ENCODE results near the gene ASB4.

Gene ASB4

GRCh38 chr7:95530881-95531280 is 45.1 kb downstream of the ASB4 start:
- peaks cover 10% of the 10 kb centered on the region for H3K27me3 Mint-ChIP-seq
- H3K4me1 Mint-ChIP-seq: peaks cover 11% of the 10 kb centered on the region
- H3K27ac Mint-ChIP-seq: no peak overlapping the region
- ATAC-seq: no peak
- H3K36me3 Mint-ChIP-seq: no peaks in the 10 kb centered on the region
- no peaks in the 10 kb centered on the region for H3K9me3 Mint-ChIP-seq
- no peak overlapping the region for H3K4me3 Mint-ChIP-seq

GRCh38 chr7:95531605-95532219 is 46.0 kb downstream of the ASB4 start:
- Mint-ChIP-seq H3K4me1 (peaks cover 11% of the 10 kb centered on the region), H3K27ac (no peak overlapping the region)

GRCh38 chr7:95534796-95535195 is 49.1 kb downstream of the ASB4 start:
- peaks cover 10% of the 10 kb centered on the region for H3K27me3 Mint-ChIP-seq
- H3K4me1 Mint-ChIP-seq: peaks cover 6% of the 10 kb centered on the region
- H3K36me3 Mint-ChIP-seq: no peaks in the 10 kb centered on the region
- no peak for ATAC-seq
- H3K9me3 Mint-ChIP-seq: no peaks in the 10 kb centered on the region
- H3K27ac Mint-ChIP-seq: no peak overlapping the region
- no peak overlapping the region for H3K4me3 Mint-ChIP-seq

More at GRCh38 chr7:95531605-95532219, 46.0 kb downstream of the ASB4 start:
- H3K4me3 Mint-ChIP-seq: no peak overlapping the region
- peaks cover 10% of the 10 kb centered on the region for H3K27me3 Mint-ChIP-seq
- no peak for ATAC-seq
- no peaks in the 10 kb centered on the region for H3K9me3 Mint-ChIP-seq
- no peaks in the 10 kb centered on the region for H3K36me3 Mint-ChIP-seq

- peaks cover 6% of the 10 kb centered on the region for H3K4me1 Mint-ChIP-seq
- no peaks in the 10 kb centered on the region for H3K9me3 Mint-ChIP-seq
- no peak overlapping the region for H3K27ac Mint-ChIP-seq
- no peaks in the 10 kb centered on the region for H3K36me3 Mint-ChIP-seq
- peaks cover 10% of the 10 kb centered on the region for H3K27me3 Mint-ChIP-seq
- ATAC-seq: no peak
- H3K4me3 Mint-ChIP-seq: no peak overlapping the region
Measured at GRCh38 chr7:95535662-95536061, 49.9 kb downstream of the ASB4 start.

- Mint-ChIP-seq H3K4me3 (no peak overlapping the region), H3K4me1 (peaks cover 6% of the 10 kb centered on the region), H3K36me3 (peaks cover 2% of the 10 kb centered on the region), H3K27me3 (peaks cover 10% of the 10 kb centered on the region), H3K27ac (no peak overlapping the region), H3K9me3 (no peaks in the 10 kb centered on the region)
- ATAC-seq: no peak
Measured at GRCh38 chr7:95536656-95537311, 51.0 kb downstream of the ASB4 start.

GRCh38 chr7:95537468-95537867 is 51.7 kb downstream of the ASB4 start:
- no peak for ATAC-seq
- Mint-ChIP-seq H3K36me3 (peaks cover 3% of the 10 kb centered on the region), H3K4me1 (peaks cover 6% of the 10 kb centered on the region), H3K4me3 (no peak overlapping the region), H3K9me3 (no peaks in the 10 kb centered on the region), H3K27me3 (peaks cover 10% of the 10 kb centered on the region), H3K27ac (no peak overlapping the region)

GRCh38 chr7:95539426-95539825 is 53.7 kb downstream of the ASB4 start:
- H3K27me3 Mint-ChIP-seq: peaks cover 5% of the 10 kb centered on the region
- H3K36me3 Mint-ChIP-seq: peaks cover 3% of the 10 kb centered on the region
- H3K9me3 Mint-ChIP-seq: no peaks in the 10 kb centered on the region
- peaks cover 6% of the 10 kb centered on the region for H3K4me1 Mint-ChIP-seq
- no peak overlapping the region for H3K27ac Mint-ChIP-seq
- no peak for ATAC-seq
- H3K4me3 Mint-ChIP-seq: no peak overlapping the region

GRCh38 chr7:95540366-95540765 is 54.6 kb downstream of the ASB4 start:
- Mint-ChIP-seq H3K9me3 (no peaks in the 10 kb centered on the region), H3K4me3 (no peak overlapping the region), H3K4me1 (peaks cover 9% of the 10 kb centered on the region), H3K27ac (no peak overlapping the region), H3K36me3 (peaks cover 3% of the 10 kb centered on the region), H3K27me3 (no peaks in the 10 kb centered on the region)
- no peak for ATAC-seq

GRCh38 chr7:95543312-95543711 is 57.6 kb downstream of the ASB4 start:
- no peaks in the 10 kb centered on the region for H3K9me3 Mint-ChIP-seq
- H3K4me3 Mint-ChIP-seq: no peak overlapping the region
- H3K27me3 Mint-ChIP-seq: no peaks in the 10 kb centered on the region
- H3K4me1 Mint-ChIP-seq: peaks cover 12% of the 10 kb centered on the region
- no peak overlapping the region for H3K27ac Mint-ChIP-seq
- ATAC-seq: no peak
- peaks cover 3% of the 10 kb centered on the region for H3K36me3 Mint-ChIP-seq

- Mint-ChIP-seq H3K4me1 (peaks cover 7% of the 10 kb centered on the region), H3K36me3 (peaks cover 3% of the 10 kb centered on the region), H3K9me3 (no peaks in the 10 kb centered on the region), H3K27ac (no peak overlapping the region), H3K27me3 (no peaks in the 10 kb centered on the region), H3K4me3 (no peak overlapping the region)
- no peak for ATAC-seq
Measured at GRCh38 chr7:95544171-95544570, 58.4 kb downstream of the ASB4 start.

- H3K27ac Mint-ChIP-seq: peak overlapping the region; percentile 15
- H3K4me1 Mint-ChIP-seq: peaks cover 8% of the 10 kb centered on the region
- no peak for ATAC-seq
- H3K36me3 Mint-ChIP-seq: peaks cover 3% of the 10 kb centered on the region
- no peaks in the 10 kb centered on the region for H3K27me3 Mint-ChIP-seq
- H3K9me3 Mint-ChIP-seq: no peaks in the 10 kb centered on the region
- no peak overlapping the region for H3K4me3 Mint-ChIP-seq
Measured at GRCh38 chr7:95545007-95545615, 59.4 kb downstream of the ASB4 start.

- Mint-ChIP-seq H3K27ac (peak overlapping the region; percentile 15), H3K9me3 (no peaks in the 10 kb centered on the region), H3K4me1 (peaks cover 14% of the 10 kb centered on the region), H3K4me3 (no peak overlapping the region), H3K36me3 (peaks cover 3% of the 10 kb centered on the region), H3K27me3 (no peaks in the 10 kb centered on the region)
- no peak for ATAC-seq
Measured at GRCh38 chr7:95545673-95546072, 59.9 kb downstream of the ASB4 start.

GRCh38 chr7:95546647-95547046 is 60.9 kb downstream of the ASB4 start:
- Mint-ChIP-seq H3K27me3 (no peaks in the 10 kb centered on the region), H3K4me1 (peaks cover 14% of the 10 kb centered on the region), H3K9me3 (no peaks in the 10 kb centered on the region), H3K4me3 (no peak overlapping the region), H3K27ac (no peak overlapping the region), H3K36me3 (peaks cover 3% of the 10 kb centered on the region)
- ATAC-seq: no peak

- Mint-ChIP-seq H3K36me3 (no peaks in the 10 kb centered on the region), H3K27ac (no peak overlapping the region), H3K27me3 (no peaks in the 10 kb centered on the region), H3K4me1 (peaks cover 14% of the 10 kb centered on the region), H3K9me3 (no peaks in the 10 kb centered on the region), H3K4me3 (no peak overlapping the region)
- no peak for ATAC-seq
Measured at GRCh38 chr7:95547361-95548348, 61.9 kb downstream of the ASB4 start.
